PC-9 (cell line): ENCODE measurements around the gene ZNF562. TPM values are rescaled to one million over a fixed set of nuclear protein-coding genes. Genes with fewer than 3 reads are reported as not detected.

Experiments
- BruUV-seq: library from RNA; stranded (reverse); fragments of 400-500 nt; replicated peaks from 2 replicates; lab custom pipeline; 2021; lab: Mats Ljungman, UMichigan
- CTCF ChIA-PET: fragments of 300-600 bp; sonication (Branson Sonifier 250); formaldehyde crosslinking; loops from one replicate; lab custom pipeline; 2022; ENCODE audit warnings: antibody characterized with exemption; lab: Charles Lee
- POLR2A ChIA-PET: fragments of 300-600 bp; sonication (Branson Sonifier 250); formaldehyde crosslinking; loops from one replicate; lab custom pipeline; 2022; ENCODE audit warnings: antibody characterized with exemption; ENCODE audit not compliant: unreplicated experiment; lab: Charles Lee
- DNase-seq, 2 experiments: peaks; one replicate each; pipeline versions ENCODE4 v3.0.0 to v3.0.0-alpha.2; 2015 to 2022; ENCODE audit warnings: mixed read lengths in 1 of 2
- H2AFZ ChIP-seq: fragments of 200-600 bp; sonication (generic); 2 replicates; pipeline ENCODE4 v1.8.1; 2017; ENCODE audit warnings: antibody characterized with exemption
- H3F3A ChIP-seq: fragments of 200-600 bp; sonication (generic); 2 replicates; pipeline ENCODE4 v1.8.1; 2017; ENCODE audit warnings: antibody characterized with exemption, mild to moderate bottlenecking, low read depth; ENCODE audit not compliant: insufficient read depth
- H3K27ac ChIP-seq: fragments of 200-600 bp; sonication (generic); 2 replicates; pipeline ENCODE4 v1.6.1; 2016; ENCODE audit warnings: mixed run types
- H3K27me3 ChIP-seq: fragments of 200-600 bp; sonication (generic); 2 replicates; pipeline ENCODE4 v1.6.1; 2016; ENCODE audit warnings: low read depth, mixed run types; ENCODE audit not compliant: insufficient read depth
- H3K36me3 ChIP-seq: fragments of 200-600 bp; sonication (generic); 2 replicates; pipeline ENCODE4 v1.6.1; 2016; ENCODE audit warnings: low read depth, mixed run types
- H3K4me1 ChIP-seq: fragments of 200-600 bp; sonication (generic); replicated peaks from 2 replicates; pipeline ENCODE4 v1.6.1; 2016; ENCODE audit warnings: mixed run types; ENCODE audit not compliant: insufficient read depth
- H3K4me2 ChIP-seq: fragments of 200-600 bp; sonication (generic); 2 replicates; pipeline ENCODE4 v1.6.1; 2017; ENCODE audit warnings: mixed run types
- H3K4me3 ChIP-seq: fragments of 200-600 bp; sonication (generic); 2 replicates; pipeline ENCODE4 v1.6.1; 2016; ENCODE audit warnings: mixed run types
- H3K79me2 ChIP-seq: fragments of 200-600 bp; sonication (generic); 2 replicates; pipeline ENCODE4 v1.6.1; 2017; ENCODE audit warnings: low read depth, mixed run types
- H3K9me2 ChIP-seq: fragments of 200-600 bp; sonication (generic); 2 replicates; pipeline ENCODE4 v1.8.1; 2017; ENCODE audit warnings: mild to moderate bottlenecking; ENCODE audit not compliant: insufficient read depth
- H3K9me3 ChIP-seq: fragments of 200-600 bp; sonication (generic); 2 replicates; pipeline ENCODE4 v1.8.1; 2016; ENCODE audit warnings: low read depth; ENCODE audit not compliant: insufficient read depth
- H4K20me1 ChIP-seq: fragments of 200-600 bp; sonication (generic); 2 replicates; pipeline ENCODE4 v1.8.1; 2017; ENCODE audit not compliant: insufficient read depth
- CTCF ChIP-seq: fragments of 200-600 bp; sonication (generic); conservative IDR thresholded peaks from 2 replicates; pipeline ENCODE4 v1.6.1; 2017; ENCODE audit warnings: mixed run types, antibody characterized with exemption, mild to moderate bottlenecking, moderate library complexity
- EZH2 ChIP-seq: fragments of 200-600 bp; sonication (generic); IDR thresholded peaks from 2 replicates; pipeline ENCODE4 v1.8.0; 2017; ENCODE audit warnings: antibody characterized with exemption, low read depth
- intact Hi-C: fragments of 100-400 bp; cut with micrococcal nuclease; formaldehyde crosslinking; loops from one replicate; pipeline ENCODE4 v1.10.0; 2022; ENCODE audit not compliant: unreplicated experiment
- total RNA-seq: library from RNA; stranded (reverse); gene quantifications from 2 replicates; pipeline ENCODE4 v1.2.3, GENCODE V29; 2021

The ZNF562 gene
- total RNA-seq, 1 experiment from 2014 or later, result 26.0 TPM

- Histone ChIP-seq H2AFZ (no peak overlapping the region), H3K4me3 (no peak overlapping the region; the same call in 1 of the 2 replicates), H4K20me1 (no peaks in the 10 kb centered on the region), H3K9me2 (no peaks in the 10 kb centered on the region), H3K79me2 (no peaks in the 10 kb centered on the region), H3F3A (peaks cover 19% of the 10 kb centered on the region), H3K4me2 (peak overlapping the region; percentile 66), H3K9me3 (peaks cover 23% of the 10 kb centered on the region), H3K27ac (peak overlapping the region; percentile 86), H3K36me3 (no peaks in the 10 kb centered on the region), H3K4me1 (peaks cover 20% of the 10 kb centered on the region), H3K27me3 (no peaks in the 10 kb centered on the region)
- no TSS peak for BruUV-seq
- CTCF ChIA-PET, result no interaction called here
- POLR2A ChIA-PET, result no interaction called here
- TF ChIP-seq CTCF (no peak), EZH2 (no peak)
- peak; percentile 20 to 94 for DNase-seq
- intact Hi-C loops, result no loop called here
Measured at GRCh38 chr19:9597027-9597426, 77.9 kb downstream of the ZNF562 start.

Other genes starting within 250 kb of the ZNF562 start
- 13.8 and 14.9 TPM in 2 replicates for gene ZNF266, start 239.5 kb downstream of the ZNF562 start, total RNA-seq
- 2.4 and 2.7 TPM in 2 replicates for gene ZNF560, start 176.5 kb downstream of the ZNF562 start, total RNA-seq
- 16.1 and 24.0 TPM in 2 replicates for gene ZNF426, start 136.5 kb downstream of the ZNF562 start, total RNA-seq
- gene ZNF121, start 90.6 kb downstream of the ZNF562 start, total RNA-seq, result 36.6 and 51.3 TPM in 2 replicates
- 28.9 and 31.2 TPM in 2 replicates for gene ZNF561, start 53.9 kb downstream of the ZNF562 start, total RNA-seq
- gene ZNF846, start 93.6 kb upstream of the ZNF562 start, total RNA-seq, result 8.3 and 9.6 TPM in 2 replicates
- 30.7 and 35.8 TPM in 2 replicates for gene FBXL12, start 144.0 kb upstream of the ZNF562 start, total RNA-seq
- gene UBL5, start 152.8 kb upstream of the ZNF562 start, total RNA-seq, result 400 and 403 TPM in 2 replicates
- gene PIN1, start 160.2 kb upstream of the ZNF562 start, total RNA-seq, result 72.2 and 74.1 TPM in 2 replicates